GM19351 (cell line): ENCODE data around the gene RORC.
"Not testable (repeated sequence)": the region's sequence is repeated elsewhere in the genome, so short reads cannot be mapped to it uniquely, and the experiment has no call there.

Source experiments
- ATAC-seq: cut with Tn5 transposase; IDR thresholded peaks from one replicate; pipeline ENCODE4 v1.9.1; 2021; ENCODE audit warnings: mild to moderate bottlenecking, moderate library complexity; ENCODE audit not compliant: unreplicated experiment

RORC gene

DNA sequence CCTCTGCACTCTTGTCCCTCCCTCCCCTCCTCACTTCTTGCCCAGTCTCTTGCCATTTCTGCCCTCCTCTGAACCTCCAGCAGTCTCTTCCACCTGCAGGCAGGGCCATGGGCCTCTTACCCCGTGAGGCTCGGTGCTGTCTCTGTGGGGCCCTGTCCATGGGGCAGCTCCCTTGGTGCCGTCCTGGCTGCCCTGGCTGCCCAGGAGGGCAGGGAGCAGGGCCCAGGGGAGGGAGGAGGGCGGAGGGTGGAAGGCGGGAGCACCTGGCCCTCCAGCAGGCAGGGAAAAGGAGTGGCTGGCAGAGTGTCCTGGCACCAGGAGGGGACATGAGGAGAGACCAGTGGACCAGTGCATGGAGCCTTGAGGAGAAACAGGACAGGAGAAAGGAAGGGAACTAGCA, at the start of gene RORC:
Gene RORC, minus strand, starts transcription at position 198 of the 400 bp plus-strand sequence. Its CDS starts 38 bp downstream, at position 160.
- no peak for ATAC-seq

DNA sequence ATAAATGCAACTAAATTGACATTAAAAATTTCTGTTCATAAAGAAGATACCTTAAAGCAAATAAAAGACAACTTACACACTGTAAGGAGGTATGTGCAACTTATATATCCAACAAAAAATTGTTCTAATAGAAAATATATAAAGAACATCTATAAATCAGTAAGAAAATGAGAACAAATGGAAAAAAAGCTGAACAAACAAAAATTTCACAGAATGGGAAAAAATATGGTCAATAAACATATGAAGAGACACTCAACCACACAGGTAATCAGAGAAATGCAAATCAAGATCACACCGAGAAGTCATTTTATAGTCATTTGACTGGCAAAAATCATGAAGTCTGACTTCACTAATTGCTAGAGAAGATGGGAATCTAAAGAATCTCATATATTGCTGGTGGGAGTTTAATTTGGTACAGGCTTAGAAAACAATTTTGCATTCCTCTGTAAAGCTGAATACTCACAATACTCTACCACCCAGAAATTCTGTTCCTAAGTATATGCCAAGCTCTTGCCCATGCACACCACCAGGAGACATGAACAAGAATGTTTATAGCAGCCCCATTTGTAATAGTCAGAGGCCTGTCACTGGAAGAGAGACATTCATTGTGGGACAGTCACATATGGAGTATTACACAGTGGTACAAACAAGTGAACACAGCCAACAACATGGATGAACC, 44.0 kb upstream of the RORC start:
- ATAC-seq, result no peak

DNA sequence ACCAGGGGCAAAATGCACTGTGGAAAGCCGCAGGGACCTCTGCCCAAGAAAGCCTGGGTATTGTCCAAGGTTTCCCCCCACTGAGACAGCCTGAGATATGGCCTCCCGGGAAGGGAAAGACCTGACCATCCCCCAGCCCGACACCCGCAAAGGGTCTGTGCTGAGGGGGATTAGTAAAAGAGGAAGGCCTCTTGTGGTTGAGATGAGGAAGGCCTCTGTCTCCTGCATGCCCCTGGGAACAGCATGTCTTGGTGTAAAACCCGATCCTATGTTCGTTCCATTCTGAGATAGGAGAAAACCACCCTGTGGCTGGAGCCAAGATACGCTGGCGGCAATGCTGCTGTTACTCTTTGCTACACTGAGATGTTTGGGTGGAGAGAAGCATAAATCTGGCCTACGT, 41.2 kb upstream of the RORC start:
- not testable (repeated sequence) for ATAC-seq

DNA sequence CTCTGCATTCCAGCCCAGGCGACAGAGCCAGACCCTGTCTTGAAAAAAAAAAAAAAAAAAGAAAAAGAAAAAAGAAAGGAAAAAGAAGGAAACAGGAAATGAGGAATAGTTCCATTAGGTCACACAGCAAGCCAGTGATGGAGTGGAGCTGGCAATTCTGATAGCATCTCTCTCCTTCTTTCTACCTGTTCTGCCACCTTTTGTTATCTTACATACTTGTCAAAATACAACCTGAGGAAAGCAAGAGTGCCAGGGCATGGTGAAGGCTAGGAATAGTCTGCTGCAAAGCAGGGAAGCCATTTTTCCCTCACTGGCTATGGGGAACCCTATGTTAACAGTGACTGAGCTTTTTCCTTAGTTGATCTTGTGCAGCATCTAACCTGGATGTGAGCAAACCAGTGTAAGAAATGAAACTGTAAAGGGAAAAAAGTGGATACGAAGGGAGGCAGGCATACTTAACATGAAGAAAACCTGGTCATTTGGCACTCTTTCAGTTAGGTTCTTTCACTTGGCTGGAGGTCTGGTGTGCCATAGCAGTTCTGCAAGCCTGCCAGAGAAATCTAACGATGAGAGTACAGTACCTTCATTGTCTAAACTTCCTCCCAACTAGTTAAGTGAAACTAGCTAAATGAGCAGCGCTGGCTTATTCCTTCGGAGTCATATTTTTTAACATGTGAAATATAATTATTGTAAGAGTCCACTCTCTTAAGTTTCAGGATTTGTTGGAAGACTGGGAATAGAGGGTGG, 39.9 kb upstream of the RORC start:
- no peak for ATAC-seq

DNA sequence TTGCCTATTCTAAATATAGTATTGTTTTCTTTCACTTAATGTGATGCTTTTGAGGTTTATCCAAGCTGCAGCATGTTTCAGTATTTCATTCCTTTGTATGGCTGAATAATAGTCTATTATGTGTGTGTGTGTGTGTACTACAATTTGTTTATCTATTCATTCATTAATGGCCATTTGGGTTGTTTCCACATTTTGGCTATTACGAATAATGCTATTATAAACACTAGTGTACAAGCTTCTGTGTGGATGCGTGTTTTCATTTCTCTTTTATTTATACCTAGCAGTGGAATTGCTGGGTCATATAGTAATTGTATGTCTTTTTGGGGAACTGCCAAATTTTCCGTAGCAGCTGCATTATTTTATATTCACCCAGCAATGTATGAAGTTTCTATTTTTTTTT, 36.9 kb upstream of the RORC start:
- no peak for ATAC-seq

DNA sequence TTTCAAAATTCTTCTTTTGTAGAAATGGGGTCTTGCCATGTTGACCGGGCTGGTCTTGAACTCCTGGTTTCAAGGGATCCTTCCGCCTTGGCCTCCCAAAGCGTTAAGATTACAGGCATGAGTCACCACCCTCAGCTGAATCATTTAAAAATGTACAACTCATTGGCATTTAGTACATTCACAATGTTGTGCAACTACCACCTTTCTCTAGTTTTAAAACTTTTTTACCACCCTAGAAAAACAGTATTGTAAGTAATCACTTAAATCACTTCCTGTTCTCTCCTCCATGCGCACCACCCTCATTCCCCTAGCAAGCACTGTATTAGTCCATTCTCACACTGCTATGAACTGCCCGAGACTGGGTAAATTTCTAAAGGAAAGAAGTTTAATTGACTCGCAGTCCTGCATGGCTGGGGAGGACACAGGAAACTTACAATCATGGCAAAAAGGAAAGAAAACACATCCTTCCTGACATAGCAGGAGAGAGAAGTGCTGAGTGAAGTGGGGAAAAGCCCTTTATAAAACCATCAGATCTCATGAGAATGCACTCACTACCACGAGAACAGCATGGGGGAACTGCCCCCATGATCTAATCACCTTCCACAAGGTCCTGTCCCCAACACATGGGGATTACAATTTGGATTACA, 36.3 kb upstream of the RORC start:
- ATAC-seq, result no peak

DNA sequence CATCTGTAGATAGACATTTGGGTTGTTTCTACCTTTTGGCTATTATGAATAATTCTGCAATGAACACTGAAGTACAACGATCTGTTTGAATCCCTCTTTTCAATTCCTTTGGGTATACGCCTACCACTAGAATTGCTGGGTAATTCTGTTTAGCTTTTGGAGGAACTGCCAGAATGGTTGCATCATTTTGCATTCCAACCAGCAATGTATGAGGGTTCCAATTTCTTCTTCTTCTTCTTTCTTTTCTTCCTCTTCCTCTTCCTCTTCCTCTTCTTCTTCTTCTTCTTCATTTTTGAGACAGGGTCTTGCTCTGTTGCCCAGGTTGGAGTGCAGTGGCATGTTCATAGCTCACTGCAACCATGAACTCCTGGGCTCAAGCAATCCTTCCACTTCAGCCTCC, 35.7 kb upstream of the RORC start:
- ATAC-seq, result no peak

DNA sequence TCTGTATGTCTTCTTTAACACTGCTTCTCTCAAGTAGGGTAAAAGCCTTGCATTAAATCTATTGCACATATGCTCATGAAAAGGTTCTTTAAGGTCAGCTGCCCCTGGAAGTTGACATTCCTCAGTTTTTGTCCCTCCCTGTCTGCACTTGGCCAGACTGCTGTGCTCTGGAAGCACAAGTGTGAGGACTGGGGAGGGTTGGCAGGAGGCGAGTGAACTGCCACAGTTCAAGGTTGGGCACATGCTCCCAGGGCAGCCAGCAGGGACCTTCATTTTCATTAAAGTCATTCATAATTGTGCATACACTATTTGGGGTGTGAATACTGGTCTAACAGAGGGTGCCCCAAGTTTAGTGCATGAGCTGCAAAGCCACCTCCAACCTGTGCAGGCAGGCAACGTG, 32.8 kb upstream of the RORC start:
- no peak for ATAC-seq

DNA sequence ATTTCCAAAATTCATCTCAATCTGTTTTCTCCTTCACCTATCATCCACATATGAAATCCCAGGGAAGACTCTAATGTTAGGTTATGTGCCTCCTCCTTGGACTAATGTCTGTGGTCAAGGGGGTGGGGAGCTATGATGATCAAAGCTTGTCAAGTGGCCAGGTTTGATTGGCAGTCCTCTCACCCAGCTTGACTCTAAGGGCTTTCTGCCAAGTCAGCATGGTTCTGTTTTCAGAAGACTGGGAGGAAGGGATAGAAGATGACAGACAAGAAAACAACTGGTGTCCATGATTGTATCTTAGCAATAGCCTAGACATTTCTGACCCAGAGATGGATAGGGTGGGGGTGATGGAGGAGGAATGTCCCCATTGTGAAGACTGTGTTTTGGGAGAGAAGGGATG, 31.0 kb upstream of the RORC start:
- ATAC-seq, result no peak

DNA sequence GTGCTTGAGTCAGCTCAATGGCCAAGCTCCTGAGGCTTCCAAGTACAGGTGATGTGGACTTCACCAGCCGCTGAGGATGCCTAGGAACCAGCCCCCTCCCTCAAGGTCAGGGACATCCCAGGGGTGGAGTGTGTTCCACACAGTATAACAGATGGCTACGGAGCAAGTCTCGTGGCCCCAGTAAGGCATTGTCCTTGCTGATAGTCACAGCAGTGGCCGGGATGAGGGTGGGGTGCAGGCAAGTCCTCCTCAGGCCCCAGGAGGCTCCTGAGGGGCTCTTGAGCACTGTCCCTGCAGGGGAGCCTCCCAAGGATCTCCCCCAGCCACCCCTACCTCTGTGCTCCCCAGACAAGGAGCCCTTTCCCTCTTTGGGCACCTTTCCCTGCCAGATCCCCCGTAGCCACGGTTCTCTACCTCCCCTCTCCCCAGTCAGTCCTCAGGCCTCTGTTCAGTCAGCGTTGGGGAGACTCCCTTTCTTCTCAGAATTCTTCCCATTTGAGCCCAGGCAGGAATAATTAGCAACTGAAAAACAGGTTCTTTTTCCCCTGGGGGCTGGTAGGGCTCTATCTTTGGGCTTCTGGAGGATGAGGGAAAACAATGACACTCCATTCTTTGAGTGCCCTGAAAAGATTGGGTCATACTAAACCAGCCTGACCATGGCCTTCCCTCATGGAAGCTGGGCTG, 29.0 kb upstream of the RORC start:
- no peak for ATAC-seq

DNA sequence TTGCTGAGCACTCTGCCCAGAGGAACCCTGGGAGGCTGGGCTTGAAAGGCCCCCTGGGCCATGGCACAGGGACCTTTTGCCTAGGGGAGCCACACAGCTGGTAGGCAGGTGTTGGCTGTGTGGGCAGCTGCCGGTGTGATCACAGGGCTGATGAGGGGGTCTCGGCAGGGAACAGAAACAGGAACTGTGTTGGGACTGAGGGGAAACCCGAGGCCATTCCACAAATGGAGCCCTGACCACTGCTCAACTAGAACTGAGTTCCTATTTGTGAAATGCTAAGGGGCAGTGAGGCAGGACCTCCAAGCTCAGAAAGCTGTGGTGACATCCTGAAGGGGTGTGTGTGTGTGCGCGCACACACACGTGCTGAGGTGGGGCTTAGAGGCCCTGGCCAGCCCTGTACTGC, 28.3 kb upstream of the RORC start:
- no peak for ATAC-seq

DNA sequence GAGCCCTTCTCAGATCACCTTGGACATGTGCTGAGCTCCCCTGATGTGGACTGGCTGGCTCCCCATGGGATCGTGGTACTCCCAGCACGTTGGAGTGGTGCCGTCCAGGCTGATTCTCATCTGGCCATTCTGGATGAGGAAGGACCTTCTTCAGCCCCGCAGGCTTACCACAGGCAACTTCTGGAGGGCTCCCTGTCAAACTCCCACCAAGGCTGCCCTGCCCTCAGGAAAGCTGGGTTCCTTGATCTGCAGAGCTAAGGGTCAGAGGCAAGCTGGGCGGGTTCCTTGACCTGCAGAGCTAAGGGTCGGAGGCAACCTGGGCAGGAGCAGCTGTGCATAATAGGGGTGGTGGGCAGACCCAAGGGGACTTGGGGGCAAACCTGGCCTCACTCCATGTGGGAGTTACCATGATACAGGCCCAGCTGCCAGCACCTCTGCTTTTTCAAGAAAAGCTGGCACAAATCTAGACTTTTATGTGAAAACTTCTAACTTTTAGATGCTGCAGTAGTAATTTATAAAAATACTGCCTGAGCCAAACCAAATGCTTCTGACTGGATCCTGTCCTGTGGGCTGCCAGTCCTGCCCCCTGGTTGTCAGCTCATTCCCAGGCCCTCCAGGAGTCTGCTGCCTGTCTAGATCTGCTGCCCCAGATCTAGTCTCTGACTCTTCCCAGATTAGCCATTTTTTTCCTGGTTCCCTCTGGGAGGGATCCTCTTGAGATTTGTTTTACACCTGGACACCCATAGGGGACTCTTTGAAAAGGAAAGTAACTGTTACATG, 27.5 kb upstream of the RORC start:
- ATAC-seq, result no peak

DNA sequence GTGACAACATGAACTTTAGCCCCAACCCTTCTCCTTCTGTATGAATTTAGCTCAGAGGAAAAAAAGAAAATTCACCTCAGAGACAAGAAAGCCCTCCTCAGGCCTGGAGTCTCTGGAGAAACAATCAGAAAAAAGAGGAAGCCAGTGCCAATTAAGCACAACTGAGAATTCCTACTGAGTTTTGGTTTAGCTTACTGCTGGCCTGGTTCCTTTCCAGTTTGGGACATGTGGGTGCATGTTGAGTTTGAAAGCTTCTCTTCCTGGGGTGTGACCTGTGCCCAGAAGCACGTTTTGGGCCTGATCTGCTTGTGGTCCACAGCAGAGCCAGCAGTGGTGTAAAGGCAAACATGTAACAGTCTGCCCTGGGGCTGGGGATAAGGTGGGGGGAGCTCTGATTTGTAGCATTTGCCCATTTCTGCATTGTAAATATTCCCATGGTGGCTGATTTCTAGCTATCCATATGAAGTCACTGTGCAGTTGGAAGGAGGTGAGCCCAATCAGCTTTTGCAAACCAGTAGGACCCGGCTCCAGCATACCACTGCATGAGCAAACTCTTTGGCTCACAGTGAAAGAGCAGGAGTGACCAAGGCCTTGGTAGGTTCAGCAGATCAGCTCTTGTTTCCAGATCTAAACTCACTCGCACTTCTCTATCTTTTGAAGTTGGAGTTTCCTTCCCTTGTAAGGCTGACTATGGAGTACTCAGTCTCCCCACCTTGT, 26.6 kb upstream of the RORC start:
- ATAC-seq, result no peak

DNA sequence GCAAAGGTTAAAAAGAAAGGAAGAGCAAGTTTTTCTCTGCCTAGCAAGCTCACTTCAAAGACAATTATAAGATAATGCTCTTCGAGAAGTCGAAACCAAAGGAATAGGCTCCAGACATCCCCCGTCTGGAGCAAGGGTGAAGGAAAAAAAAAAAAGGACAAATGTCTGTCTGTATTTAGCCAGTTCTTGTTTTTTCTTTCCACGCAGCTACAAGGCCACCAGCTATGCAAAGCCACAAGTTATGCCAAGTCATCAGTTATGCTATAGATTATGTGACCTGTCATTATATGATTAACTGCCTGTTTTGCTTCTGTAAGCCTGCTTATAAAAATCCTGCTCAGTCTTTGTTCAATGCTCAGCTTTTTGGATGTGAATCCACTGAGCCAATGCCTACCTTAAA, 24.3 kb upstream of the RORC start:
- ATAC-seq, result no peak

DNA sequence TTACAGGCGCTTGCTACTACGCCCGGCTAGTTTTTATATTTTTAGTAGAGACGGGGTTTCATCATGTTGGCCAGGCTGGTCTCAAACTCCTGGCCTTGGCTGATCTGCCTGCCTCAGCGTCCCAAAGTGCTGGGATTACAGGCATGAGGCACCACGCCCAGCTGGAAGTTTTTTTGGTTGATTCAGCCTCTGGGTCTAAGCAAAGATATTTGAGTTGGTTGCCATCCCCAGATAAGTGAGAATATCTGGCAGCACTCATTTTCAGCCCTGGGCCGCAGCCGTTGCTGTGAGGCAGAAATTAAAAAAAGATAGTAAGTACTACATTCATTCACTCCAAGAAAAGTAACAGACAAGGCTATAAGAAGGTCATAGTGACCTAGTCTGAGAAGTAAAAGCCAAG, 23.9 kb upstream of the RORC start:
- not testable (repeated sequence) for ATAC-seq

DNA sequence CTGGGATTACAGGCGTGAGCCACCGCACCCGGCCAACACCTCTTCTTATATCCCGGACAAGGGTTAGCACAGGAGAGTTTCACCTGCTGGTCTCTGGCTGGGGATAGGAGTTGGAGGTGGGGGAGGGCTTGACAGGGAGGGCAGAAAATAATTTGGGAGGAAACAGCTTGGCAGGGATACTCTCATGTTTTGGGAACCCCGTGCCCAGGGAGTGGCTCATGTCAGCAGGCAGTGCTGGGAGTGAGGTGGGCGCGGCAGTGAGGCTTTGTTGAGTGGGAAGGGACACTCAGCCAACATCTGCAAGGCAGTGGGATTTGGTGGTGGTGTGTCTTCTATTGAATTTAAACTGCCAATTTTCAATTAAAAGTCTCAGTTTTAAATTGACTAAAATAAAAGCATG, 23.1 kb upstream of the RORC start:
- ATAC-seq, result no peak

DNA sequence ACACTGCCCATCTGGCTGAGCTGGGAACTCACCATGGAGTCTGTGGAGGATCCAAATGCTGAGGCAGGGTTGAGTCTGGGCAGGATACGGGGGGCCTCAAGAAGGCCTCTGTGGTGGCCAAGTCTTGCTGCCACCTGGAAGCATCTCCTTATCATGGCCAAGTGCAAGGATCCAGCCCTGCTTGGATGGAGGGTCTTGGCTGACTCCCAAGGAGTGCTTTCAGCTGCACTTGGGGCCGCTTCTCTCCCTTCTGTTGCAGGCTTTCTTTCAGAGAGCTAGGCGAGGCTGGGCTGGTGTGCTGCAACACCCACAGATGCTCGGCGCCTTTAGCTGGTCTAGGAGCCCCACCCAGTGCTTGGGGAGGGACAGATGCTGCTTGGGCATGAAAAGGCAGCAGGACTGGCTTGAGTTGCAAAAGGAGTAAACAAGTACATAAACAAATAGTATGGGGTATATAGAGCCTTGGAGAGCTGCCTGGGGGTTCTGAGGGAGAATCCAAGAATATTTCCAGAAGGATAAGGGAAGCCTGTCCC, 21.9 kb upstream of the RORC start, which contains the start of gene THEM5:
Gene THEM5, minus strand, starts transcription at position 302 of the 533 bp plus-strand sequence. Its CDS starts 147 bp downstream, at position 155.
- ATAC-seq, result no peak

DNA sequence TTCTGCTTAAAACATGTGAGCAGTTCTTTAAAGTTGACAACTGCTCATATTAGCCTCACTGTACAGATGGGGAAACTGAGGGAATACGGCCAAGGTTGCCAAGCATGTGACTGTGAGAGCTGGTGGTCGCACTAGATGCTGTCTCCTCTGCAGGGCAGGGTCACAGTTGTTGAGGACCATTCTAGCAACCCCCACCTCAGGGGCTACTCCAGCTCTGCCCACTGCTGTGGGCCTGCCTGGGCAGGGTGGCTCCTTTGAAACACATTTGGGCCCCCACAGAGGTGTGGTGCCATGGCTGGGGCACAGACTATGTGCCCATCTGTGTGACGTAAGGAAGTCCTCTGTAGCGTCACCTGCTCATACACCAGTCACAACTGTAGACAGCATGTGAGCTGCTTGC, 21.1 kb upstream of the RORC start:
- no peak for ATAC-seq

DNA sequence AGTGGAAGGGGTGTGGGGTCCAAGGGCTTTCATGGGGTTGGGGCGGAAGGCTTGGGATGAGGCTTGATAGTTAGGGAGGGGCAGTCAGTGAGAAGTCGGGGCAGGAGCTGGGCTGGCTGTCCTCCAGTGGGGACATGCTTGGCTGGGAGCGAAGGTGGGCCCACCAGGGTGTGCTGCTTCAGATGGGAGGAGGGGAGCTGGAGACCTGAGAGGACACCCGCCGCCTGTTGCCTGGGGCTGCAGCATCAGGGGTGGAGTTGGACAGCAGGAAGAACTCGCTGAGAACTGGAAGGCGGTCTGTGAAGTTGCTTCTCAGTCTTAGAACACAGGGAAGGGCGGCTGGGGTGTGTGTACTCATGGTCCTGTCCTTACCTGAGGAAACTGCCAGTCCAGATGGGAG, 20.3 kb upstream of the RORC start:
- no peak for ATAC-seq

DNA sequence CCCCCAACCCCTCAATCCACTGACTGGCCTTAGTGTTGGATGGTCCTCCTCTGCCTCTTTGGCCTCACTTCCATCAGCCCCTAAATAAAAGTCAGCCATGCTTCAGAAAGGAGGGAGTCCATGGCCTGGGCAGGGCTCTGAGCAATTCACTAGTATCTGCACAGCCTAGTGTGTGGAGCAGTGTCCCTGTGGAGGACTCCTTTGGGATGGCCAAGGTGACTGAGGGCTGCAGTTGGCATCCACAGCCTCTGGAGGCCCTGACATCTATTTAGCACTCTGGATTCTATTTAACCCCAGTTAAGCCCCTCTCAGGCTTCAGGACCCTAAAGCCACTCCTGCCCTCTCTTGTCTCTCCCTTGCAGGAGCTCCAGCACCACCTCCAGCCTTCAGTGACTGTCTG, 18.3 kb upstream of the RORC start:
- ATAC-seq, result no peak
